ENCODE data around the gene RYK.
"Not testable (repeated sequence)": the region's sequence is repeated elsewhere in the genome, so short reads cannot be mapped to it uniquely, and the experiment has no call there.

The RYK gene

DNA sequence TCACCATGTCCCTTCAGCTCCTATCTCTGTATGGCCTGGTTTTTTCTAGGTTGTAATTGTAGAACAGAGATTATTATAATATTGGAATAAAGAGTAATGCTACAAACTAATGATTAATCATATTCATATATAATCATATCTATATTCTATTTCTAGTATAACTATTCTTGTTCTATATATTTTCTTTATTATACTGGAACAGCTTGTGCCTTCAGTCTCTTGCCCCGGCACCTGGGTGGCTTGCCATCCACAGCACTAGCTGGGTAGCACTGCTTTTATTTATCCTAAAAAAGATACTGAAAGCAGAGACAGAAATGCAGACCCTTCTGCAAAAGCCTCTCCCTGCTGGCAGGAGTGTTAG lies 25.9 kb downstream of the RYK start:
- H3K9me3 ChIP-seq (ENCODE audit: control insufficient read depth in 1 of 2, low read length in 2 of 2); H3K27me3 ChIP-seq (ENCODE audit: control insufficient read depth in 1 of 2, insufficient read depth in 2 of 2, low read length in 2 of 2); H3K9ac ChIP-seq (ENCODE audit: low read depth in 1 of 2, low read length in 2 of 2); H3K4me1 ChIP-seq (ENCODE audit: control insufficient read depth in 1 of 2, insufficient read depth in 2 of 2, low read length in 2 of 2); H3K36me3 ChIP-seq (ENCODE audit: control insufficient read depth in 1 of 2, insufficient read depth in 2 of 2, low read length in 2 of 2); H3K4me3 ChIP-seq (ENCODE audit: low read depth in 1 of 2, low read length in 2 of 2); H3K27ac ChIP-seq (ENCODE audit: low read depth, low read length): not testable (repeated sequence)

DNA sequence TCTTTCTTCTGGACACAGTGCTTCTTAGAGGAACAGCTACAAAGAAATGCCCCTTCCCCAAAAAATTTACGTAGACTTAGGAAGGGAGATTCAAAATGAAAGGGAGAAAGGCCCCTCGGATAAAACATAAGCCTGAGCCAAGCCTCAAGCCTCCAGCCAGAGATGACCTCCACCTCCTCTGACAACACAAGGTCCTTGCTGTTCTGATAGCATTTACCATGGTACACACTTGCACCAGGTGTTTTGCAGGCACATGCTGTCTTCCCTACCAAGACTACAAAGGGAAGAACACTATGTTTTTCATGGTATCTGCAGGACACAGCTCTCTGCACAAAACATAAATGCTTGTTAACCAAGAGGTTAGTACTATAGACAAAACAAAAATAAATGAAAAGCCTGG lies 27.8 kb downstream of the RYK start:
- H3K27ac ChIP-seq (ENCODE audit: low read depth, low read length) = no peak overlapping the region
- H3K36me3 ChIP-seq (ENCODE audit: control insufficient read depth in 1 of 2, insufficient read depth in 2 of 2, low read length in 2 of 2) = peaks cover 0 to 6% of the 10 kb centered on the region in 2 donors
- no peak overlapping the region for H3K9ac ChIP-seq (ENCODE audit: low read depth in 1 of 2, low read length in 2 of 2)
- no peak overlapping the region for H3K4me3 ChIP-seq (ENCODE audit: low read depth in 1 of 2, low read length in 2 of 2)
- H3K27me3 ChIP-seq (ENCODE audit: control insufficient read depth in 1 of 2, insufficient read depth in 2 of 2, low read length in 2 of 2) = no peaks in the 10 kb centered on the region
- H3K4me1 ChIP-seq (ENCODE audit: control insufficient read depth in 1 of 2, insufficient read depth in 2 of 2, low read length in 2 of 2) = peaks cover 0 to 5% of the 10 kb centered on the region in 2 donors
- H3K9me3 ChIP-seq (ENCODE audit: control insufficient read depth in 1 of 2, low read length in 2 of 2) = no peaks in the 10 kb centered on the region

DNA sequence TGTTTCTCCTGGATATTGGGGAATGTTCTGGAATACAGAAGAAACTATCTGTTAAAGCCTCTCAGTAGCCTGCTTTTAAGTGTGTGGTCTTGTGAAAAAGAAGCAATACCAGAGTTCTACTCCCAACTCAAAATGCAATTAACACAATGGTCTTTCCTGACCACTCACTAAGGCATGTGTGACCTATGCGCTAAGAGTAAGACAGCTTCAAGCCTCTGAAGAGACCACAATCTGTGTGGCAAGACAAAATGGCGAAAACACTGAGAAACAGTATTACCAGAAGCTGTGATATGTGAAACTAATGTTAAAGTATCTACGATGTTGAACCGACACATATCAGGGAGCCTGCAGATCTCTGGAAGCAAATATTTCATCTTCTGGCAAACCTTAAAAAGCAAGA lies 33.8 kb downstream of the RYK start:
- Histone ChIP-seq H3K27ac (ENCODE audit: low read depth, low read length) (no peak overlapping the region), H3K27me3 (ENCODE audit: control insufficient read depth in 1 of 2, insufficient read depth in 2 of 2, low read length in 2 of 2) (no peaks in the 10 kb centered on the region), H3K9ac (ENCODE audit: low read depth in 1 of 2, low read length in 2 of 2) (no peak overlapping the region), H3K9me3 (ENCODE audit: control insufficient read depth in 1 of 2, low read length in 2 of 2) (no peaks in the 10 kb centered on the region), H3K4me3 (ENCODE audit: low read depth in 1 of 2, low read length in 2 of 2) (no peak overlapping the region), H3K36me3 (ENCODE audit: control insufficient read depth in 1 of 2, insufficient read depth in 2 of 2, low read length in 2 of 2) (peaks cover 0 to 6% of the 10 kb centered on the region in 2 donors), H3K4me1 (ENCODE audit: control insufficient read depth in 1 of 2, insufficient read depth in 2 of 2, low read length in 2 of 2) (no peaks in the 10 kb centered on the region)

DNA sequence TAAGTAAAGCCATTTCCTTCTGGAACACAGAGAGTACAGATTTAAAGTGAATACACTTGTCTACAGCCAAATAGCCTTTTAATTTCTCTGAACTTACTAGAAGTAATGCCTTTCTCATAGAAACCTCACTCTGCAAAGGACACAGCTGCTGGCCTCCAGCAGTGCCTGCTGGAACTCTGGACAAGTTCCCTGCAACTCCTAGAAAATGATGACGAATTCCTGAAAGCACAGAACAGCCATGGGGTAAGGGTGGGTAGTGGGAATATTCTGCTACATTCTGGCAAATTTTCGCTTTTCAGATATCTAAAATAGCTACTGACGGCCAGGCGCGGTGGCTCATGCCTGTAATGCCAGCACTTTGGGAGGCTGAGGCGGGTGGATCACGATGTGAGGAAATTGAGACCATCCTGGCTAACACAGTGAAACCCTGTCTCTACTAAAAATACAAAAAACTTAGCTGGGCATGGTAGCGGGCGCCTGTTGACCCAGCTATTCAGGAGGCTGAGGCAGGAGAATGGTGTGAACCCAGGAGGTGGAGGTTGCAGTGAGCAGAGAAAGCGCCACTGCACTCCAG lies 34.4 kb downstream of the RYK start:
- H3K27ac ChIP-seq (ENCODE audit: low read depth, low read length) = no peak overlapping the region
- H3K9ac ChIP-seq (ENCODE audit: low read depth in 1 of 2, low read length in 2 of 2) = no peak overlapping the region
- no peaks in the 10 kb centered on the region for H3K27me3 ChIP-seq (ENCODE audit: control insufficient read depth in 1 of 2, insufficient read depth in 2 of 2, low read length in 2 of 2)
- H3K4me1 ChIP-seq (ENCODE audit: control insufficient read depth in 1 of 2, insufficient read depth in 2 of 2, low read length in 2 of 2) = no peaks in the 10 kb centered on the region
- H3K4me3 ChIP-seq (ENCODE audit: low read depth in 1 of 2, low read length in 2 of 2) = no peak overlapping the region
- peaks cover 1 to 7% of the 10 kb centered on the region in 2 donors for H3K36me3 ChIP-seq (ENCODE audit: control insufficient read depth in 1 of 2, insufficient read depth in 2 of 2, low read length in 2 of 2)
- no peaks in the 10 kb centered on the region for H3K9me3 ChIP-seq (ENCODE audit: control insufficient read depth in 1 of 2, low read length in 2 of 2)

DNA sequence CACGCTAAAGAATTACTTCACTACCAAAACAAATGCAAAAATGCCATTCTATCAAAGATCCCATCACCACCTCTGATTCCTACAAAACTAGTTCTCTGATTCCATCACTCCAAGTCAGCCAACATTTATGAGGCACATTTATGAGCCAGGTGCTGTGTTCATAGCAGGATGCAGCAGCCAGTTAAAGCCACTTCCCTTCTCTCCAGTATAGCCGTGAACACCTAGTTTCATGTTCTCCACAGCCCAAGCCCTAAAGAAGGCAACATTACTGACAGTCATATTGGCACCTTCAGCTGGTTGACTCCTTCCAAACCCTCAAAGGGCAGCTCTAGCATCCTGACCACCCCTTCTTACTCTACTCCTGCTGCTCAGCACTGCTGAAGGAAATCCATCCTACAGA lies 36.4 kb downstream of the RYK start:
- Histone ChIP-seq H3K9ac (ENCODE audit: low read depth in 1 of 2, low read length in 2 of 2) (no peak overlapping the region), H3K4me1 (ENCODE audit: control insufficient read depth in 1 of 2, insufficient read depth in 2 of 2, low read length in 2 of 2) (no peaks in the 10 kb centered on the region), H3K27me3 (ENCODE audit: control insufficient read depth in 1 of 2, insufficient read depth in 2 of 2, low read length in 2 of 2) (no peaks in the 10 kb centered on the region), H3K4me3 (ENCODE audit: low read depth in 1 of 2, low read length in 2 of 2) (no peak overlapping the region), H3K36me3 (ENCODE audit: control insufficient read depth in 1 of 2, insufficient read depth in 2 of 2, low read length in 2 of 2) (peaks cover 10% of the 10 kb centered on the region in 2 donors), H3K27ac (ENCODE audit: low read depth, low read length) (no peak overlapping the region), H3K9me3 (ENCODE audit: control insufficient read depth in 1 of 2, low read length in 2 of 2) (no peaks in the 10 kb centered on the region)

DNA sequence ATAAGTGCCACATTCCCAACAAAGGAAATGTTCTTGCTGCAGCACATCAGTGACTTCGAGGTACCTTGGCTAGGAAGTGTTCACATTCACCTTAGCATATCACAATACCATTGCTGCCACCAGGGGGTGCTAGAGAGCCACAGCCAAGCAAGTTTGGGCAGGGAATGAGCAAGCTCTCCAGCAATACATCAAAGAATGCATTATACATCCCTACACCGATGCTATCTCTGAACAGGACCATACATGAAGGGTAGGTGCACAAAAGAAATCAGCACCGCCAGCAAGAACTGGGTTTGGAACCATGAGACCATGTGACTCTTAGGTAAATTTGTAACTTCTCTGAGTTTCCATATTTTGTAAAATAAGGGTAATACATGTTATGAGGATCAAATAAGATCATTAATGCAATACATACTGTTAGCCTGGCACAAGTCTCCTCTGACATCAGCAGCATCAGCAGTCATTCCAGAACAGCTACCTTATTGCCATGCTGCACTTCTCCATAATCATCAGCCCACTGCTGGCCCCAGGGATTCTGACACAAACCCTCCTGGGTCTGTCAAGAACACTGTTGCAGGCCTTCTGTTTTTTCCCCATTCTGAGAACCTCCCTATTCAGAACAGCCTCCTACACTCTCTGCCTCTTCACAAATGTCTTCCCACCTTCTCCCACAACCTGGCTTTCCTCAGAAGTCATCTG lies 37.5 kb downstream of the RYK start:
- Histone ChIP-seq H3K4me1 (ENCODE audit: control insufficient read depth in 1 of 2, insufficient read depth in 2 of 2, low read length in 2 of 2) (no peaks in the 10 kb centered on the region), H3K9me3 (ENCODE audit: control insufficient read depth in 1 of 2, low read length in 2 of 2) (no peaks in the 10 kb centered on the region), H3K4me3 (ENCODE audit: low read depth in 1 of 2, low read length in 2 of 2) (no peak overlapping the region), H3K27ac (ENCODE audit: low read depth, low read length) (no peak overlapping the region), H3K36me3 (ENCODE audit: control insufficient read depth in 1 of 2, insufficient read depth in 2 of 2, low read length in 2 of 2) (peaks cover 17 to 19% of the 10 kb centered on the region in 2 donors), H3K27me3 (ENCODE audit: control insufficient read depth in 1 of 2, insufficient read depth in 2 of 2, low read length in 2 of 2) (no peaks in the 10 kb centered on the region), H3K9ac (ENCODE audit: low read depth in 1 of 2, low read length in 2 of 2) (no peak overlapping the region)

DNA sequence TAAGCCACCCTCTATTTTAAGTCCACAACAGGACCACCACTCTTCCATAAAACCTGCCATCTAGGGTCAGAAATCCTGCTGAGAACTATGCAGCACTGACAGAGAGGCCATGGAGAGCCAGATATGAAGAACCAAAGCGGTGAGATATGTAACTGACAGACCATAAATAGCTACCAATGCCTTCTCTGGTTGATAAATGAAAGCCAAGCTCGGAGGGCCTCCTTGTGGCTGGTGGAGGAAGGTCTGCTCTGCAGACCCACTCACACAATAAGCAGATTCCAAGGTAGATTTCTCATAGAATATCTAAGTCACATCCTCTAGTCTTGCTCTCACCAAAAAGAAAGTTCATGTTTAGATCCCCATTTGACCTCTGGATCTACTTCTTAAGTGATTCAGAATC lies 38.9 kb downstream of the RYK start:
- Histone ChIP-seq H3K4me1 (ENCODE audit: control insufficient read depth in 1 of 2, insufficient read depth in 2 of 2, low read length in 2 of 2) (no peaks in the 10 kb centered on the region), H3K27ac (ENCODE audit: low read depth, low read length) (no peak overlapping the region)

DNA sequence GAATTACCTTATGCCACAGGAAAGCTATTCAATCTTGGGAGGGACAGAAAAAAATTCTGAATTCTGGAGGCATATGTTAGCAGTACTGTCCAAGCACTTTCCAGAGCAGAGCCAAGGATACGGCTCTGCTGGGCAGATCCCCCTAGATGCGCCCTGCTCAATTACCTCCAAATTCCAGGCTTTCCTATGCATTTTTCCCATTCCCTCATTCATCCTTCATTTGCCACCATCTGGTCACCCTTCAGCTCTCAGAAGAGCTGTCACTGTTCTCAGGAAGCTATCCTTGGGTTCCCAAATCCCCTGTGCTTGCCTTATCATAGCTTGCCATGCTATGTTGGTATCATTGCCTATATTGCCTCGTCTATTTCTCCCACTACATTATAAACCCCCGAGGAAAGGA lies 45.2 kb downstream of the RYK start:
- H3K27me3 ChIP-seq (ENCODE audit: control insufficient read depth in 1 of 2, insufficient read depth in 2 of 2, low read length in 2 of 2) = no peaks in the 10 kb centered on the region
- H3K9me3 ChIP-seq (ENCODE audit: control insufficient read depth in 1 of 2, low read length in 2 of 2) = no peaks in the 10 kb centered on the region
- no peaks in the 10 kb centered on the region for H3K4me1 ChIP-seq (ENCODE audit: control insufficient read depth in 1 of 2, insufficient read depth in 2 of 2, low read length in 2 of 2)
- H3K27ac ChIP-seq (ENCODE audit: low read depth, low read length) = no peak overlapping the region
- H3K36me3 ChIP-seq (ENCODE audit: control insufficient read depth in 1 of 2, insufficient read depth in 2 of 2, low read length in 2 of 2) = peaks cover 21 to 37% of the 10 kb centered on the region in 2 donors
- no peak overlapping the region for H3K9ac ChIP-seq (ENCODE audit: low read depth in 1 of 2, low read length in 2 of 2)
- H3K4me3 ChIP-seq (ENCODE audit: low read depth in 1 of 2, low read length in 2 of 2) = no peak overlapping the region

More for the DNA sequence above, 38.9 kb downstream of the RYK start:
- Histone ChIP-seq H3K36me3 (ENCODE audit: control insufficient read depth in 1 of 2, insufficient read depth in 2 of 2, low read length in 2 of 2) (peaks cover 23% of the 10 kb centered on the region in 2 donors), H3K9ac (ENCODE audit: low read depth in 1 of 2, low read length in 2 of 2) (no peak overlapping the region), H3K9me3 (ENCODE audit: control insufficient read depth in 1 of 2, low read length in 2 of 2) (no peaks in the 10 kb centered on the region), H3K4me3 (ENCODE audit: low read depth in 1 of 2, low read length in 2 of 2) (no peak overlapping the region), H3K27me3 (ENCODE audit: control insufficient read depth in 1 of 2, insufficient read depth in 2 of 2, low read length in 2 of 2) (no peaks in the 10 kb centered on the region)

DNA sequence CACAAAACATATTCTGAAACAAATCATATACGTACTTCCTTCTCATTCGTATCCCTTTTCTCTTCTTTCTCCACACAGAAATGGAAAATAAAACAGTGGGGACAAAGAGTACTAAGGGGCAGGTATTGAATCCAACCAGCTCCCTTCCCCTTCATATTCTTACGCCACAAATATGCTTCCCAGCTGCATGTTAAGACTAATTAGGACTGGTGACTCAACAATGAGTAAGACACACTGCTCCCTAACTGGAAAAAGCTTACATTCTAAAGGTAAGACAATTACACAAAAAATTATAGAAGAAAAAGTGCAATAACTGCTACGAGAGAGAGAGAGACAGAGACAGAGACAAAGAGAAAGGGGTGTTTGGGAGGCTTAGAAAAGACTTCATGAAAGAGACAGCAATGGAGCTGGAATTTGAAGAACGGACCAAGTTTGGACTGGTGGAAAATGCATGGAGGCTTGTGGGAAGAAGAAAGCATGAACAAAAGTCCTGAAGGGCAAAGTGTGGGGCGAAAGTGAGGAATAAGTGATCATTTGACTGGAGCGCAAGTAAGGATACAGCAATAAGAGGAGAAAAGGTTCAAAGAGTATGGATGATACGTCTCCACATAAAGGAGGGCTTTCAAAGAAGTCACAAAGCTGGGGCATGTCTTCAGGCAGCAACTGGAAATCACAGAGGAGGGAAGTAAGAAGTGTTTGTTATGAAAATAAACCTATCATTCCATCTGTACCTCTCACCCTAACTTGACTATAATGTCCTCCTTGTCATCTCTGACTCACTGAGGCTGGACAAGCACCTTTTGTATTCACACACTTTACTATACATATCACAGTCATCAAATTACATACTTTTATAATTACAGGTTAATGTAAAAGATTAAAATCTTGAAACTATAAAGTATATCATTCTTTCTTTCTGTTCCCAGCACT lies 49.2 kb downstream of the RYK start:
- Histone ChIP-seq H3K9me3 (ENCODE audit: control insufficient read depth in 1 of 2, low read length in 2 of 2) (no peaks in the 10 kb centered on the region), H3K9ac (ENCODE audit: low read depth in 1 of 2, low read length in 2 of 2) (no peak overlapping the region), H3K4me1 (ENCODE audit: control insufficient read depth in 1 of 2, insufficient read depth in 2 of 2, low read length in 2 of 2) (no peaks in the 10 kb centered on the region), H3K27ac (ENCODE audit: low read depth, low read length) (no peak overlapping the region), H3K36me3 (ENCODE audit: control insufficient read depth in 1 of 2, insufficient read depth in 2 of 2, low read length in 2 of 2) (peaks cover 14 to 43% of the 10 kb centered on the region in 2 donors), H3K4me3 (ENCODE audit: low read depth in 1 of 2, low read length in 2 of 2) (no peak overlapping the region), H3K27me3 (ENCODE audit: control insufficient read depth in 1 of 2, insufficient read depth in 2 of 2, low read length in 2 of 2) (no peaks in the 10 kb centered on the region)

DNA sequence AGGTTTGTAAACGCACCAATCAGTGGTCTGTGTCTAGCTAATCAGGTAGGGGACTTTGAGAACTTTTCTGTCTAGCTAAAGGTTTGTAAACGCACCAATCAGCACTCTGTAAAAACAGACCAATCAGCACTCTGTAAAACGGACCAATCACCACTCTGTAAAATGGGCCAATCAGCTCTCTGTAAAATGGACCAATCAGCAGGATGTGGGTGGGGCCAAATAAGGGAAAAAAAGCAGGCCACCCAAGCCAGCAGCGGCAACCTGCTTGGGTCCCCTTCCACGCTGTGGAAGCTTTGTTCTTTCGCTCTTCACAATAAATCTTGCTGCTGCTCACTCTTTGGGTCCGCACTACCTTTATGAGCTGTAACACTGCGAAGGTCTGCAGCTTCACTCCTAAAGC lies 50.8 kb downstream of the RYK start:
- H3K9ac ChIP-seq (ENCODE audit: low read depth in 1 of 2, low read length in 2 of 2); H3K4me1 ChIP-seq (ENCODE audit: control insufficient read depth in 1 of 2, insufficient read depth in 2 of 2, low read length in 2 of 2): not testable (repeated sequence)

More for the DNA sequence above, 50.8 kb downstream of the RYK start:
- H3K27ac ChIP-seq (ENCODE audit: low read depth, low read length); H3K9me3 ChIP-seq (ENCODE audit: control insufficient read depth in 1 of 2, low read length in 2 of 2); H3K27me3 ChIP-seq (ENCODE audit: control insufficient read depth in 1 of 2, insufficient read depth in 2 of 2, low read length in 2 of 2); H3K4me3 ChIP-seq (ENCODE audit: low read depth in 1 of 2, low read length in 2 of 2): not testable (repeated sequence)
- H3K36me3 ChIP-seq (ENCODE audit: control insufficient read depth in 1 of 2, insufficient read depth in 2 of 2, low read length in 2 of 2) = peaks cover 14 to 42% of the 10 kb centered on the region in 2 donors

All from duodenal mucosa (tissue), 2 donors.